GM21619 (cell line): ENCODE data around the gene TMEM182.

ENCODE experiments used
- ATAC-seq: cut with Tn5 transposase; IDR thresholded peaks from one replicate; pipeline ENCODE4 v1.9.1; 2021; ENCODE audit not compliant: unreplicated experiment

TMEM182 gene

DNA sequence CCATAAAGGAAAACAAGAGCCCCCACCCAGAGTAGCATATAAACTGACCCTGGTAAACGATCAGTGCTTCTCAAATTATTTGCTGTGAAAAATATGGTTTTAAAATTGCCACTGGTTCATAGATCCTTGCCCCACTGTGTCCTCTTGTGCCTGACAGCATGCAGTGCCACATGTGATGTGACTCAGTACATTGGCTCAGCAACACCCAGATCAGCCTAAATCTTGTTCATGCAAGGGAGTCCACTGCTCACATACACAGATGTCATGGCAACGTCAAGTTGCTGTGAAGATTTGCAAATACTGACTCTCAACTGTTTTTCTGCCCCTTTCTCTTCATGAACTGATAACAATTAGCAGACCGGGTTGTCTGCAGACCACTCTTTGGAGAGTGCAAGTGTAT, 91.0 kb downstream of the TMEM182 start:
- ATAC-seq, result no peak
